Measurements from ENCODE around the gene TMEM43. TPM values are rescaled to one million over a fixed set of nuclear protein-coding genes. Genes with fewer than 3 reads are reported as not detected.

The TMEM43 gene
- 57.5 TPM for total RNA-seq

GRCh38 chr3:14124615-14125192 lies at the start of gene TMEM43, which contains the start of gene CHCHD4:
Gene TMEM43, plus strand, starts transcription at chr3:14125052. Its CDS starts 142 bp downstream, at chr3:14125194.
Gene CHCHD4, minus strand, starts transcription at chr3:14124870. Its CDS starts 194 bp downstream, at chr3:14124676.

GRCh38 chr3:14178247-14179113 lies 53.6 kb downstream of the TMEM43 start, which contains the start of the genes LSM3 and XPC:
Gene LSM3, plus strand, starts transcription at chr3:14178817. Its CDS starts 44 bp downstream, at chr3:14178861.
Gene XPC, minus strand, starts transcription at chr3:14178601. Its CDS starts 33 bp downstream, at chr3:14178568.

Other genes starting within 250 kb of the TMEM43 start
- gene WNT7A, start 245.0 kb upstream of the TMEM43 start, total RNA-seq = not detected
- 8.5 TPM for gene CHCHD4, start 182 bp upstream of the TMEM43 start, total RNA-seq
- gene XPC, start 53.5 kb downstream of the TMEM43 start, total RNA-seq = 26.8 TPM
- gene LSM3, start 53.8 kb downstream of the TMEM43 start, total RNA-seq = 4.0 TPM

Measured in metanephros (tissue), 1 donor.